Stomach smooth muscle (tissue), 2 donors: ENCODE data around the gene S1PR4.
"Not testable (repeated sequence)": the region's sequence is repeated elsewhere in the genome, so short reads cannot be mapped to it uniquely, and the experiment has no call there.

ENCODE experiments used
- H3K27ac ChIP-seq: one replicate; pipeline ENCODE4 v1.7.0; 2013; ENCODE audit warnings: mild to moderate bottlenecking, low read length, inconsistent platforms
- H3K27me3 ChIP-seq, 2 donors: one replicate each; pipeline ENCODE4 v1.7.0; 2013; ENCODE audit warnings: low read length in 2 of 2; ENCODE audit not compliant: insufficient read depth in 2 of 2, control insufficient read depth in 1 of 2
- H3K36me3 ChIP-seq, 2 donors: one replicate each; pipeline ENCODE4 v1.7.0; 2013; ENCODE audit warnings: low read length in 2 of 2; ENCODE audit not compliant: control insufficient read depth in 2 of 2, insufficient read depth in 2 of 2
- H3K4me1 ChIP-seq: one replicate; pipeline ENCODE4 v1.7.0; 2013; ENCODE audit warnings: low read length; ENCODE audit not compliant: control insufficient read depth, insufficient read depth
- H3K4me3 ChIP-seq, 2 donors: one replicate each; pipeline ENCODE4 v1.7.0; 2013; ENCODE audit warnings: low read length in 2 of 2
- H3K9ac ChIP-seq, 2 donors: one replicate each; pipeline ENCODE4 v1.7.0; 2013; ENCODE audit warnings: low read length in 2 of 2, mild to moderate bottlenecking in 1 of 2
- H3K9me3 ChIP-seq, 2 donors: one replicate each; pipeline ENCODE4 v1.7.0; 2013; ENCODE audit warnings: low read length in 2 of 2; ENCODE audit not compliant: control insufficient read depth in 2 of 2
- donor health status: healthy.
- donor health status: Pancreatic carcinoma.

S1PR4 gene

GRCh38 chr19:3201072-3201700, 22.6 kb downstream of the S1PR4 start:
- Histone ChIP-seq H3K27ac (no peak overlapping the region), H3K27me3 (no peaks in the 10 kb centered on the region), H3K9ac (no peak overlapping the region), H3K9me3 (no peaks in the 10 kb centered on the region), H3K4me1 (no peaks in the 10 kb centered on the region), H3K4me3 (no peak overlapping the region), H3K36me3 (peaks cover 0 to 10% of the 10 kb centered on the region in 2 donors)

DNA sequence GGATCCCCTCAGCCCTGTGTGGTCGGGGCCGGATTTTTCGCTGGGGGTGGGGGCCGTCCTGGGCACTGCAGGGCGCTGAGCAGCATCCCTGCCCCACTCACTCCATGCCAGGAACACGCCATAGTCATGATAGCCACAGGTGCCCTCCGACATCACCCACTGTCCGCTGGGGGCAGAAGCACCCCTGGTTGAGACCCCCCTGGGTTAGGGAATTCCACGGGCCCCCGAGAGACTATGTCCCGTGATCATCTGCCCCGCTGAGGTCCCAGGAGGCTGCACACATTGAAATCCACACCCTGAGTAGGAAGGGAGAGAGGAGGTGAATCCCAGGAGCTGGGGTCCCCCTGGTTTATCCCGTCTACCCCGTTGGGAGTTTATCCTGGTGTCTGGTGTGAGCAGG, 23.3 kb downstream of the S1PR4 start:
- Histone ChIP-seq H3K9me3 (no peaks in the 10 kb centered on the region), H3K4me3 (no peak overlapping the region), H3K9ac (no peak overlapping the region), H3K27ac (no peak overlapping the region), H3K36me3 (peaks cover under 1 to 10% of the 10 kb centered on the region in 2 donors), H3K27me3 (no peaks in the 10 kb centered on the region), H3K4me1 (no peaks in the 10 kb centered on the region)

DNA sequence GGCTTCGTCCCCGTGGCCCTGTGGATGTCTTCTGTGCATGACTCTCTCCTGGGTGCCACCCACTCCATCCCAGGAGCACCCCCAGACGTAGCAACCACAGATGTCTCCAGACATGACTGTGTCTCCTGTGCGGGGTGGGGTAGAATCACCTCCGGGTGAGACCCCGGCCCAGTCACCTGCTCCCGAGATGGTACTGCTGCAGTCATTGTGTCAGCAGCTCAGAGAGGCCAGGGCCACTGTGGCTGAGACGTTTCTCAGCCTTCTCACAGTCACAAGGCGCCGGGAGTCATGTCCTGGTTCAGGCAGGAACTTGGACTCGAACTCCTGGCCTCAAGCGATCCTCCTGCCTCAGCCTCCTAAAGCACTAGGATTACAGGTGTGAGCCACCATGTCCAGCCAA, 23.8 kb downstream of the S1PR4 start:
- H3K36me3 ChIP-seq, result peaks cover 4 to 9% of the 10 kb centered on the region in 2 donors
- no peaks in the 10 kb centered on the region for H3K9me3 ChIP-seq
- no peaks in the 10 kb centered on the region for H3K4me1 ChIP-seq
- H3K27me3 ChIP-seq, result no peaks in the 10 kb centered on the region
- H3K27ac ChIP-seq, result no peak overlapping the region
- no peak overlapping the region for H3K4me3 ChIP-seq
- no peak overlapping the region for H3K9ac ChIP-seq

GRCh38 chr19:3202895-3203294, 24.3 kb downstream of the S1PR4 start:
- H3K4me1 ChIP-seq, H3K27me3 ChIP-seq, H3K9ac ChIP-seq, H3K36me3 ChIP-seq, H3K27ac ChIP-seq, H3K4me3 ChIP-seq, H3K9me3 ChIP-seq: not testable (repeated sequence)

GRCh38 chr19:3203805-3204645, 25.5 kb downstream of the S1PR4 start:
- Histone ChIP-seq H3K36me3 (peaks cover 7 to 9% of the 10 kb centered on the region in 2 donors), H3K27me3 (no peaks in the 10 kb centered on the region), H3K4me3 (no peak overlapping the region), H3K9ac (no peak overlapping the region), H3K27ac (no peak overlapping the region), H3K4me1 (no peaks in the 10 kb centered on the region), H3K9me3 (no peaks in the 10 kb centered on the region)

DNA sequence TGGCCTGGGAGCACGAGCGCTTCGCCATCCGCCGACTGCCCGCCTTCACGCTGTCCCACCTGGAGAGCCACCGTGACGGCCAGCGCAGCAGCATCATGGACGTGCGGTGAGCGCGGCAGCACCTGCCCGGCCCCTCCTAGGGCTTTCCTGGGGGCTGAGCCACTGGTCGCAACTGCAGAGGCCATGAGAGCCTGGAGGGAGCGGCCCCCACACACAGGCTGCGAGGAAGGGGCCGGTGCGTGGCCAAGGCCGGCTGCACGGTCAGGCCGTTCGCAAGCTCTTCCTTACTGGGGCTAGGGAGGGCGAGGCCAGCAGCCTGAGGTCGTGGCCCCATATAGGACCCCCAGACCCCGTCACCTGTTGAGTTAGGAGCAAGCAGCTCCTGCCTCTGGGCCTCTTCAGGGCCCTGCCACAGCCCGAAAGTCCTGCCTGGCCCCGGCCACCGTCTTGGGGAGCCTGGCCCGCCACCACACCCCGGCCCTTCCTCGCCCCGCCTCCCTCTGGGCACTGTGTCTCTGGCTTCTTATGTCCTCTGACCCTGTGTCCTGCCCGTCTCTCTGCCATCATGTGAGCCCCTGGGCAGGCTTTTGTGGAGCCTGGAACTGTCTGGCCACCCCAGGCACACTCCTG, 26.2 kb downstream of the S1PR4 start:
- no peaks in the 10 kb centered on the region for H3K4me1 ChIP-seq

GRCh38 chr19:3206216-3206953, 27.8 kb downstream of the S1PR4 start:
- Histone ChIP-seq H3K36me3 (peaks cover 7 to 9% of the 10 kb centered on the region in 2 donors), H3K9me3 (no peaks in the 10 kb centered on the region), H3K27me3 (no peaks in the 10 kb centered on the region), H3K4me3 (no peak overlapping the region), H3K9ac (no peak overlapping the region), H3K27ac (no peak overlapping the region), H3K4me1 (no peaks in the 10 kb centered on the region)

More for the DNA sequence above, 26.2 kb downstream of the S1PR4 start:
- H3K27ac ChIP-seq, result no peak overlapping the region
- peaks cover 7 to 9% of the 10 kb centered on the region in 2 donors for H3K36me3 ChIP-seq
- no peaks in the 10 kb centered on the region for H3K9me3 ChIP-seq
- H3K4me3 ChIP-seq, result no peak overlapping the region
- H3K9ac ChIP-seq, result no peak overlapping the region
- H3K27me3 ChIP-seq, result no peaks in the 10 kb centered on the region

DNA sequence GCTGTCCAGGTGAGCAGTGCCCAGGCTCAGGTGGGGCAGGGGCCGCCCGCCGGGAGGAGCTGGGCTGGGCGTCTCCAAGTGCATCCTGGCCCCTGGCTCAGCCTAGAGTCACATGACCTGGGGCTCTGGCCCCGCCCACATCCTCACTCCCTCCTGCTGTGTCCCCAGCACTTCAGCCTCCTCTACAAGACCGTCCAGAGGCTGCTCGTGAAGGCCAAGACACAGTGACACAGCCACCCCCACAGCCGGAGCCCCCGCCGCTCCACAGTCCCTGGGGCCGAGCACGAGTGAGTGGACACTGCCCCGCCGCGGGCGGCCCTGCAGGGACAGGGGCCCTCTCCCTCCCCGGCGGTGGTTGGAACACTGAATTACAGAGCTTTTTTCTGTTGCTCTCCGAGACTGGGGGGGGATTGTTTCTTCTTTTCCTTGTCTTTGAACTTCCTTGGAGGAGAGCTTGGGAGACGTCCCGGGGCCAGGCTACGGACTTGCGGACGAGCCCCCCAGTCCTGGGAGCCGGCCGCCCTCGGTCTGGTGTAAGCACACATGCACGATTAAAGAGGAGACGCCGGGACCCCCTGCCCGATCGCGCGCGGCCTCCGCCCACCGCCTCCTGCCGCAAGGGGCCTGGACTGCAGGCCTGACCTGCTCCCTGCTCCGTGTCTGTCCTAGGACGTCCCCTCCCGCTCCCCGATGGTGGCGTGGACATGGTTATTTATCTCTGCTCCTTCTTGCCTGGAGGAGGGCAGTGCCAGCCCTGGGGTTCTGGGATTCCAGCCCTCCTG, 29.1 kb downstream of the S1PR4 start:
- Histone ChIP-seq H3K9ac (no peak overlapping the region), H3K4me3 (no peak overlapping the region), H3K36me3 (peaks cover 7% of the 10 kb centered on the region in 2 donors), H3K27me3 (no peaks in the 10 kb centered on the region), H3K4me1 (no peaks in the 10 kb centered on the region), H3K27ac (no peak overlapping the region), H3K9me3 (no peaks in the 10 kb centered on the region)

GRCh38 chr19:3208317-3209207, 30.0 kb downstream of the S1PR4 start:
- peaks cover 7% of the 10 kb centered on the region in 2 donors for H3K36me3 ChIP-seq
- H3K4me3 ChIP-seq, result no peak overlapping the region

More at GRCh38 chr19:3208317-3209207, 30.0 kb downstream of the S1PR4 start:
- no peaks in the 10 kb centered on the region for H3K9me3 ChIP-seq
- H3K9ac ChIP-seq, result no peak overlapping the region
- no peak overlapping the region for H3K27ac ChIP-seq
- H3K27me3 ChIP-seq, result no peaks in the 10 kb centered on the region
- no peaks in the 10 kb centered on the region for H3K4me1 ChIP-seq
